ENCODE data around the gene C9orf72. TPM values are rescaled to one million over a fixed set of nuclear protein-coding genes. Genes with fewer than 3 reads are reported as not detected.

Gene C9orf72
- total and polyA plus RNA-seq, 2 experiments from 2014 or later: 11.6 to 27.8 TPM

DNA sequence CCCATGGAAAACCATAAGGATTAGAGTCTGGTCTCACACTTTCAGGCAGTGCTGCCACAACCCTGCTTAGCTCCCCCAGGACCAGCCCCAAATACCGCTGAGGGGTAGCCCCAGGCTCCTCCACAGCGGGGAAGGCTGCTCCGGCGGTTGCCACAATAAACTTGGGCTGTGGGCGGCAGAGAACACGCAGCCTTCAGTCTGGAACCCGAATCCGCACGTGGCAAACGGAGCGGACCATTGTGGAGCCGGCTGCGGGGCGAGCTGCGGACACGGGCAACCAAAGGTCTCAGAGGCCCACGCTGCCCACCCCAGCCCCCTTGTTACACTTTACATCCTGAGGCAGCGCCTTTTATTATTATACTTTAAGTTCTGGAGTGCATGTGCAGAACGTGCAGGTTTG is 37.3 kb upstream of the C9orf72 start:
- TF ChIP-seq, protein P1, sequence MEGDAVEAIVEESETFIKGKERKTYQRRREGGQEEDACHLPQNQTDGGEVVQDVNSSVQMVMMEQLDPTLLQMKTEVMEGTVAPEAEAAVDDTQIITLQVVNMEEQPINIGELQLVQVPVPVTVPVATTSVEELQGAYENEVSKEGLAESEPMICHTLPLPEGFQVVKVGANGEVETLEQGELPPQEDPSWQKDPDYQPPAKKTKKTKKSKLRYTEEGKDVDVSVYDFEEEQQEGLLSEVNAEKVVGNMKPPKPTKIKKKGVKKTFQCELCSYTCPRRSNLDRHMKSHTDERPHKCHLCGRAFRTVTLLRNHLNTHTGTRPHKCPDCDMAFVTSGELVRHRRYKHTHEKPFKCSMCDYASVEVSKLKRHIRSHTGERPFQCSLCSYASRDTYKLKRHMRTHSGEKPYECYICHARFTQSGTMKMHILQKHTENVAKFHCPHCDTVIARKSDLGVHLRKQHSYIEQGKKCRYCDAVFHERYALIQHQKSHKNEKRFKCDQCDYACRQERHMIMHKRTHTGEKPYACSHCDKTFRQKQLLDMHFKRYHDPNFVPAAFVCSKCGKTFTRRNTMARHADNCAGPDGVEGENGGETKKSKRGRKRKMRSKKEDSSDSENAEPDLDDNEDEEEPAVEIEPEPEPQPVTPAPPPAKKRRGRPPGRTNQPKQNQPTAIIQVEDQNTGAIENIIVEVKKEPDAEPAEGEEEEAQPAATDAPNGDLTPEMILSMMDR (conservative IDR thresholded peaks at IDR 0.05; ENCODE audit: low read depth in 2 of 2): no peak
- TF ChIP-seq POLR2AphosphoS5 (IDR thresholded peaks at IDR 0.05; ENCODE audit: low read depth) (no peak), STAT1 (IDR thresholded peaks at IDR 0.05; ENCODE audit: unreplicated experiment) (no peak), ZNF331 (CRISPR knock-in tag; IDR thresholded peaks at IDR 0.05; ENCODE audit: low read depth) (no peak), JUNB (IDR thresholded peaks at IDR 0.05; ENCODE audit: unreplicated experiment) (no peak)
- TF ChIP-seq, protein P2, sequence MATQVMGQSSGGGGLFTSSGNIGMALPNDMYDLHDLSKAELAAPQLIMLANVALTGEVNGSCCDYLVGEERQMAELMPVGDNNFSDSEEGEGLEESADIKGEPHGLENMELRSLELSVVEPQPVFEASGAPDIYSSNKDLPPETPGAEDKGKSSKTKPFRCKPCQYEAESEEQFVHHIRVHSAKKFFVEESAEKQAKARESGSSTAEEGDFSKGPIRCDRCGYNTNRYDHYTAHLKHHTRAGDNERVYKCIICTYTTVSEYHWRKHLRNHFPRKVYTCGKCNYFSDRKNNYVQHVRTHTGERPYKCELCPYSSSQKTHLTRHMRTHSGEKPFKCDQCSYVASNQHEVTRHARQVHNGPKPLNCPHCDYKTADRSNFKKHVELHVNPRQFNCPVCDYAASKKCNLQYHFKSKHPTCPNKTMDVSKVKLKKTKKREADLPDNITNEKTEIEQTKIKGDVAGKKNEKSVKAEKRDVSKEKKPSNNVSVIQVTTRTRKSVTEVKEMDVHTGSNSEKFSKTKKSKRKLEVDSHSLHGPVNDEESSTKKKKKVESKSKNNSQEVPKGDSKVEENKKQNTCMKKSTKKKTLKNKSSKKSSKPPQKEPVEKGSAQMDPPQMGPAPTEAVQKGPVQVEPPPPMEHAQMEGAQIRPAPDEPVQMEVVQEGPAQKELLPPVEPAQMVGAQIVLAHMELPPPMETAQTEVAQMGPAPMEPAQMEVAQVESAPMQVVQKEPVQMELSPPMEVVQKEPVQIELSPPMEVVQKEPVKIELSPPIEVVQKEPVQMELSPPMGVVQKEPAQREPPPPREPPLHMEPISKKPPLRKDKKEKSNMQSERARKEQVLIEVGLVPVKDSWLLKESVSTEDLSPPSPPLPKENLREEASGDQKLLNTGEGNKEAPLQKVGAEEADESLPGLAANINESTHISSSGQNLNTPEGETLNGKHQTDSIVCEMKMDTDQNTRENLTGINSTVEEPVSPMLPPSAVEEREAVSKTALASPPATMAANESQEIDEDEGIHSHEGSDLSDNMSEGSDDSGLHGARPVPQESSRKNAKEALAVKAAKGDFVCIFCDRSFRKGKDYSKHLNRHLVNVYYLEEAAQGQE (IDR thresholded peaks at IDR 0.05; ENCODE audit: unreplicated experiment): no peak
- H3F3A ChIP-seq (replicated peaks; ENCODE audit: low read depth): no peaks in the 10 kb centered on the region
- no peak overlapping the region for H2AFZ ChIP-seq
- no peak overlapping the region for H3K4me2 ChIP-seq
- no peaks in the 10 kb centered on the region for H3K27me3 ChIP-seq (ENCODE audit: insufficient read depth)
- no peaks in the 10 kb centered on the region for H3K79me2 ChIP-seq (replicated peaks; ENCODE audit: insufficient read depth)
- no peaks in the 10 kb centered on the region for H3K36me3 Mint-ChIP-seq (ENCODE audit: low read depth)
- no peaks in the 10 kb centered on the region for H3K36me3 ChIP-seq (ENCODE audit: insufficient read depth)
- H3K27ac Mint-ChIP-seq: no peak overlapping the region
- H3K27ac ChIP-seq (ENCODE audit: low read depth): no peak overlapping the region
- H3K4me3 ChIP-seq: no peak overlapping the region
- no peak overlapping the region for H3K4me3 Mint-ChIP-seq
- no peak for ATAC-seq
- no peak for DNase-seq (ENCODE audit: low spot score)
- H4K20me1 ChIP-seq (replicated peaks; ENCODE audit: insufficient read depth): no peaks in the 10 kb centered on the region
- H3K4me1 ChIP-seq (ENCODE audit: insufficient read depth): no peaks in the 10 kb centered on the region
- peaks cover 6% of the 10 kb centered on the region; the same call in 1 of the 2 replicates for H3K9me2 ChIP-seq (ENCODE audit: insufficient read depth)
- peaks cover 2% of the 10 kb centered on the region for H3K27me3 Mint-ChIP-seq (ENCODE audit: insufficient read depth, low read depth, poor library complexity)
- no peaks in the 10 kb centered on the region for H3K4me1 Mint-ChIP-seq
- no peaks in the 10 kb centered on the region for H3K9me3 Mint-ChIP-seq

DNA sequence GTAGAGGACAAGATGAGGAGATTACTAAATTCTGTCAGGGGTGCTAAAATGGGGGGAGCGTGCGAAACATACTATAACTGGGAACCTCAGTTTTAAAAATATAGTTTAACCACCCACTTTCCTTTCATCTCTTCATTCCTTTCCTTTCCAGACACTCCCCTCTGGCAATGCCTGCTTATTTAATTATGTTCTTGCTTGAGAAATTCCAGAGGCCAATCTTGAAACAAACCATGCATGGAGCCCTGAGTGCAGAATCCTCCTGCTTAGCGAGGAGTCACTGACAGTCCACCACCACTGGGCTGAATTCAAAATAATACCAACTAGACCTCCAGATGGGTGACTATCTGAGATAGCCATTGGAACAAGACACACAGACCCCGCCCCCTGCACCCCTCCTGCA is 29.7 kb upstream of the C9orf72 start:
- no peak for ATAC-seq
- TF ChIP-seq POLR2AphosphoS5 (IDR thresholded peaks at IDR 0.05; ENCODE audit: low read depth): no peak
- TF ChIP-seq EZH2 (IDR thresholded peaks at IDR 0.05; ENCODE audit: low read depth, unreplicated experiment): no peak
- TF ChIP-seq JUNB (IDR thresholded peaks at IDR 0.05; ENCODE audit: unreplicated experiment): no peak
- TF ChIP-seq, protein P3, sequence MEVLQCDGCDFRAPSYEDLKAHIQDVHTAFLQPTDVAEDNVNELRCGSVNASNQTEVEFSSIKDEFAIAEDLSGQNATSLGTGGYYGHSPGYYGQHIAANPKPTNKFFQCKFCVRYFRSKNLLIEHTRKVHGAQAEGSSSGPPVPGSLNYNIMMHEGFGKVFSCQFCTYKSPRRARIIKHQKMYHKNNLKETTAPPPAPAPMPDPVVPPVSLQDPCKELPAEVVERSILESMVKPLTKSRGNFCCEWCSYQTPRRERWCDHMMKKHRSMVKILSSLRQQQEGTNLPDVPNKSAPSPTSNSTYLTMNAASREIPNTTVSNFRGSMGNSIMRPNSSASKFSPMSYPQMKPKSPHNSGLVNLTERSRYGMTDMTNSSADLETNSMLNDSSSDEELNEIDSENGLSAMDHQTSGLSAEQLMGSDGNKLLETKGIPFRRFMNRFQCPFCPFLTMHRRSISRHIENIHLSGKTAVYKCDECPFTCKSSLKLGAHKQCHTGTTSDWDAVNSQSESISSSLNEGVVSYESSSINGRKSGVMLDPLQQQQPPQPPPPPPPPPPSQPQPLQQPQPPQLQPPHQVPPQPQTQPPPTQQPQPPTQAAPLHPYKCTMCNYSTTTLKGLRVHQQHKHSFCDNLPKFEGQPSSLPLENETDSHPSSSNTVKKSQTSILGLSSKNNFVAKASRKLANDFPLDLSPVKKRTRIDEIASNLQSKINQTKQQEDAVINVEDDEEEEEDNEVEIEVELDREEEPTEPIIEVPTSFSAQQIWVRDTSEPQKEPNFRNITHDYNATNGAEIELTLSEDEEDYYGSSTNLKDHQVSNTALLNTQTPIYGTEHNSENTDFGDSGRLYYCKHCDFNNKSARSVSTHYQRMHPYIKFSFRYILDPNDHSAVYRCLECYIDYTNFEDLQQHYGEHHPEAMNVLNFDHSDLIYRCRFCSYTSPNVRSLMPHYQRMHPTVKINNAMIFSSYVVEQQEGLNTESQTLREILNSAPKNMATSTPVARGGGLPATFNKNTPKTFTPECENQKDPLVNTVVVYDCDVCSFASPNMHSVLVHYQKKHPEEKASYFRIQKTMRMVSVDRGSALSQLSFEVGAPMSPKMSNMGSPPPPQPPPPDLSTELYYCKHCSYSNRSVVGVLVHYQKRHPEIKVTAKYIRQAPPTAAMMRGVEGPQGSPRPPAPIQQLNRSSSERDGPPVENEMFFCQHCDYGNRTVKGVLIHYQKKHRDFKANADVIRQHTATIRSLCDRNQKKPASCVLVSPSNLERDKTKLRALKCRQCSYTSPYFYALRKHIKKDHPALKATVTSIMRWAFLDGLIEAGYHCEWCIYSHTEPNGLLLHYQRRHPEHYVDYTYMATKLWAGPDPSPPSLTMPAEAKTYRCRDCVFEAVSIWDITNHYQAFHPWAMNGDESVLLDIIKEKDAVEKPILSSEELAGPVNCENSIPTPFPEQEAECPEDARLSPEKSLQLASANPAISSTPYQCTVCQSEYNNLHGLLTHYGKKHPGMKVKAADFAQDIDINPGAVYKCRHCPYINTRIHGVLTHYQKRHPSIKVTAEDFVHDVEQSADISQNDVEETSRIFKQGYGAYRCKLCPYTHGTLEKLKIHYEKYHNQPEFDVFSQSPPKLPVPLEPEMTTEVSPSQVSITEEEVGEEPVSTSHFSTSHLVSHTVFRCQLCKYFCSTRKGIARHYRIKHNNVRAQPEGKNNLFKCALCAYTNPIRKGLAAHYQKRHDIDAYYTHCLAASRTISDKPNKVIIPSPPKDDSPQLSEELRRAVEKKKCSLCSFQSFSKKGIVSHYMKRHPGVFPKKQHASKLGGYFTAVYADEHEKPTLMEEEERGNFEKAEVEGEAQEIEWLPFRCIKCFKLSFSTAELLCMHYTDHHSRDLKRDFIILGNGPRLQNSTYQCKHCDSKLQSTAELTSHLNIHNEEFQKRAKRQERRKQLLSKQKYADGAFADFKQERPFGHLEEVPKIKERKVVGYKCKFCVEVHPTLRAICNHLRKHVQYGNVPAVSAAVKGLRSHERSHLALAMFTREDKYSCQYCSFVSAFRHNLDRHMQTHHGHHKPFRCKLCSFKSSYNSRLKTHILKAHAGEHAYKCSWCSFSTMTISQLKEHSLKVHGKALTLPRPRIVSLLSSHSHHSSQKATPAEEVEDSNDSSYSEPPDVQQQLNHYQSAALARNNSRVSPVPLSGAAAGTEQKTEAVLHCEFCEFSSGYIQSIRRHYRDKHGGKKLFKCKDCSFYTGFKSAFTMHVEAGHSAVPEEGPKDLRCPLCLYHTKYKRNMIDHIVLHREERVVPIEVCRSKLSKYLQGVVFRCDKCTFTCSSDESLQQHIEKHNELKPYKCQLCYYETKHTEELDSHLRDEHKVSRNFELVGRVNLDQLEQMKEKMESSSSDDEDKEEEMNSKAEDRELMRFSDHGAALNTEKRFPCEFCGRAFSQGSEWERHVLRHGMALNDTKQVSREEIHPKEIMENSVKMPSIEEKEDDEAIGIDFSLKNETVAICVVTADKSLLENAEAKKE (CRISPR knock-in tag; IDR thresholded peaks at IDR 0.05): no peak
- no peak for TF ChIP-seq EZH2phosphoT487 (IDR thresholded peaks at IDR 0.05; ENCODE audit: unreplicated experiment)

More for the DNA sequence above, 29.7 kb upstream of the C9orf72 start:
- peaks cover 6% of the 10 kb centered on the region; the same call in 1 of the 2 replicates for H3K9me2 ChIP-seq (ENCODE audit: insufficient read depth)
- H3K79me2 ChIP-seq (replicated peaks; ENCODE audit: insufficient read depth): no peaks in the 10 kb centered on the region
- no peak overlapping the region for H3K4me3 ChIP-seq
- no peaks in the 10 kb centered on the region for H3K36me3 ChIP-seq (ENCODE audit: insufficient read depth)
- Mint-ChIP-seq H3K27ac (no peak overlapping the region), H3K27me3 (ENCODE audit: insufficient read depth, low read depth, poor library complexity) (peaks cover 4% of the 10 kb centered on the region), H3K4me1 (peaks cover 11% of the 10 kb centered on the region), H3K4me3 (no peak overlapping the region), H3K9me3 (no peaks in the 10 kb centered on the region), H3K36me3 (ENCODE audit: low read depth) (no peaks in the 10 kb centered on the region)
- H3K4me2 ChIP-seq: no peak overlapping the region
- peak; percentile 6 for DNase-seq (ENCODE audit: low spot score)
- no peaks in the 10 kb centered on the region for H3F3A ChIP-seq (replicated peaks; ENCODE audit: low read depth)
- no peak overlapping the region for H3K27ac ChIP-seq (ENCODE audit: low read depth)
- no peaks in the 10 kb centered on the region for H4K20me1 ChIP-seq (replicated peaks; ENCODE audit: insufficient read depth)
- no peak overlapping the region; the same call in 1 of the 2 replicates for H2AFZ ChIP-seq
- no peaks in the 10 kb centered on the region for H3K27me3 ChIP-seq (ENCODE audit: insufficient read depth)
- H3K4me1 ChIP-seq (ENCODE audit: insufficient read depth): peaks cover 9% of the 10 kb centered on the region; the same call in 1 of the 2 replicates
